Activated naive CD4-positive, alpha-beta T cell treated with anti-CD3 and anti-CD28 coated beads for 36 hours (primary cell): Measurements from ENCODE around the gene FOXJ3. TPM values are rescaled to one million over a fixed set of nuclear protein-coding genes. Genes with fewer than 3 reads are reported as not detected.

Experiments
- CTCF ChIA-PET: fragments of 350-600 bp; sonication (Branson Sonifier 250); formaldehyde crosslinking; loops from one replicate; lab custom pipeline; 2021; ENCODE audit warnings: antibody characterized with exemption; lab: Charles Lee
- DNase-seq: peaks from one replicate; pipeline ENCODE4 v3.0.0-alpha.2; 2020
- H3K27ac Mint-ChIP-seq: one replicate; pipeline ENCODE4 v1.8.0; 2021; ENCODE audit warnings: mild to moderate bottlenecking, mixed read lengths
- H3K27me3 Mint-ChIP-seq: one replicate; pipeline ENCODE4 v1.8.0; 2021; ENCODE audit warnings: low read depth, mixed read lengths
- H3K36me3 Mint-ChIP-seq: one replicate; pipeline ENCODE4 v1.8.0; 2021; ENCODE audit warnings: low read depth, mixed read lengths
- H3K4me1 Mint-ChIP-seq: one replicate; pipeline ENCODE4 v1.8.0; 2021; ENCODE audit warnings: low read depth, mixed read lengths
- H3K4me3 Mint-ChIP-seq: one replicate; pipeline ENCODE4 v1.8.0; 2021; ENCODE audit warnings: mild to moderate bottlenecking, moderate library complexity, mixed read lengths
- H3K9me3 Mint-ChIP-seq: one replicate; pipeline ENCODE4 v1.8.0; 2021; ENCODE audit warnings: mixed read lengths
- intact Hi-C: fragments of 100-400 bp; cut with micrococcal nuclease; formaldehyde crosslinking; loops from one replicate; pipeline ENCODE4 v1.15.1; 2023
- total RNA-seq, 2 experiments: library from RNA; stranded (reverse); gene quantifications; one replicate each; pipeline ENCODE4 v1.2.3, GENCODE V29; 2021

FOXJ3 gene
- total RNA-seq, 2 experiments from 2014 or later, result 35.6 to 37.2 TPM

- DNase-seq, result no peak
- Mint-ChIP-seq H3K4me1 (no peaks in the 10 kb centered on the region), H3K36me3 (no peaks in the 10 kb centered on the region), H3K4me3 (no peak overlapping the region), H3K9me3 (no peaks in the 10 kb centered on the region), H3K27me3 (no peaks in the 10 kb centered on the region), H3K27ac (no peak overlapping the region)
- CTCF ChIA-PET, result interaction anchor here (0.6 to 1.8 kb wide), 10 partner anchors 10 to 555 kb away, joined by 3 to 6 read pairs (median 3); partner anchors contain the start of gene GUCA2A
- intact Hi-C loops, result no loop called here
Measured at GRCh38 chr1:42175314-42176054, 159.6 kb downstream of the FOXJ3 start.

GRCh38 chr1:42173961-42174735 lies 160.9 kb downstream of the FOXJ3 start:
- intact Hi-C loops, result loop anchor here (1.0 to 2.0 kb wide), 5 partner anchors 27 to 657 kb away; no protein-coding TSS in a partner anchor
- Mint-ChIP-seq H3K9me3 (no peaks in the 10 kb centered on the region), H3K27ac (no peak overlapping the region), H3K4me1 (no peaks in the 10 kb centered on the region), H3K27me3 (no peaks in the 10 kb centered on the region), H3K36me3 (no peaks in the 10 kb centered on the region), H3K4me3 (no peak overlapping the region)
- no peak for DNase-seq
- CTCF ChIA-PET, result interaction anchor here (0.5 to 3.3 kb wide), 58 partner anchors 7 to 691 kb away, joined by 3 to 23 read pairs (median 4); partner anchors contain the start of genes CCDC30 and GUCA2A

GRCh38 chr1:42173155-42173933 lies 161.7 kb downstream of the FOXJ3 start:
- Mint-ChIP-seq H3K9me3 (no peaks in the 10 kb centered on the region), H3K27me3 (no peaks in the 10 kb centered on the region), H3K4me1 (no peaks in the 10 kb centered on the region), H3K4me3 (no peak overlapping the region), H3K27ac (no peak overlapping the region), H3K36me3 (no peaks in the 10 kb centered on the region)
- peak; percentile 76 for DNase-seq
- intact Hi-C loops, result loop anchor here (1.0 to 2.0 kb wide), 5 partner anchors 27 to 657 kb away; no protein-coding TSS in a partner anchor
- CTCF ChIA-PET, result interaction anchor here (0.5 to 3.3 kb wide), 52 partner anchors 8 to 690 kb away, joined by 3 to 23 read pairs (median 4); partner anchors contain the start of genes CCDC30, GUCA2A and PPCS

GRCh38 chr1:42172381-42173133 lies 162.5 kb downstream of the FOXJ3 start:
- H3K36me3 Mint-ChIP-seq, result no peaks in the 10 kb centered on the region
- no peaks in the 10 kb centered on the region for H3K9me3 Mint-ChIP-seq
- no peaks in the 10 kb centered on the region for H3K4me1 Mint-ChIP-seq
- CTCF ChIA-PET, result interaction anchor here (0.9 to 3.3 kb wide), 25 partner anchors 9 to 599 kb away, joined by 3 to 23 read pairs (median 4); partner anchors contain the start of genes GUCA2A and PPCS
- intact Hi-C loops, result loop anchor here (1.0 to 2.0 kb wide), 5 partner anchors 26 to 656 kb away; no protein-coding TSS in a partner anchor
- DNase-seq, result no peak
- no peaks in the 10 kb centered on the region for H3K27me3 Mint-ChIP-seq
- no peak overlapping the region for H3K4me3 Mint-ChIP-seq
- no peak overlapping the region for H3K27ac Mint-ChIP-seq

- Mint-ChIP-seq H3K9me3 (no peaks in the 10 kb centered on the region), H3K27me3 (no peaks in the 10 kb centered on the region), H3K4me1 (no peaks in the 10 kb centered on the region), H3K4me3 (no peak overlapping the region), H3K27ac (no peak overlapping the region), H3K36me3 (no peaks in the 10 kb centered on the region)
- CTCF ChIA-PET, result interaction anchor here (0.9 to 3.3 kb wide), 3 partner anchors 12 to 598 kb away, joined by 4 to 23 read pairs (median 12); no protein-coding TSS in a partner anchor
- intact Hi-C loops, result loop anchor here (2.0 kb wide), 2 partner anchors 25 to 655 kb away; no protein-coding TSS in a partner anchor
- DNase-seq, result no peak
Measured at GRCh38 chr1:42171679-42172266, 163.3 kb downstream of the FOXJ3 start.

GRCh38 chr1:42170779-42171621 lies 164.0 kb downstream of the FOXJ3 start:
- Mint-ChIP-seq H3K27ac (no peak overlapping the region), H3K27me3 (no peaks in the 10 kb centered on the region), H3K9me3 (no peaks in the 10 kb centered on the region), H3K4me3 (no peak overlapping the region), H3K36me3 (no peaks in the 10 kb centered on the region), H3K4me1 (no peaks in the 10 kb centered on the region)
- intact Hi-C loops, result no loop called here
- DNase-seq, result no peak
- CTCF ChIA-PET, result interaction anchor here (0.9 to 3.3 kb wide), 2 partner anchors 12 to 21 kb away, joined by 4 to 23 read pairs; no protein-coding TSS in a partner anchor

- Mint-ChIP-seq H3K27me3 (no peaks in the 10 kb centered on the region), H3K27ac (no peak overlapping the region), H3K36me3 (no peaks in the 10 kb centered on the region), H3K4me1 (no peaks in the 10 kb centered on the region), H3K4me3 (no peak overlapping the region), H3K9me3 (no peaks in the 10 kb centered on the region)
- CTCF ChIA-PET, result no interaction called here
- intact Hi-C loops, result no loop called here
- no peak for DNase-seq
Measured at GRCh38 chr1:42168763-42169162, 166.3 kb downstream of the FOXJ3 start.

GRCh38 chr1:42168391-42168670 lies 166.7 kb downstream of the FOXJ3 start:
- Mint-ChIP-seq H3K27me3 (no peaks in the 10 kb centered on the region), H3K9me3 (no peaks in the 10 kb centered on the region), H3K27ac (no peak overlapping the region), H3K4me3 (no peak overlapping the region), H3K4me1 (no peaks in the 10 kb centered on the region), H3K36me3 (no peaks in the 10 kb centered on the region)
- CTCF ChIA-PET, result no interaction called here
- no peak for DNase-seq
- intact Hi-C loops, result no loop called here

GRCh38 chr1:42167611-42168390 lies 167.2 kb downstream of the FOXJ3 start:
- no peaks in the 10 kb centered on the region for H3K36me3 Mint-ChIP-seq
- DNase-seq, result no peak
- CTCF ChIA-PET, result no interaction called here
- H3K4me1 Mint-ChIP-seq, result no peaks in the 10 kb centered on the region
- no peaks in the 10 kb centered on the region for H3K27me3 Mint-ChIP-seq
- no peak overlapping the region for H3K27ac Mint-ChIP-seq
- no peak overlapping the region for H3K4me3 Mint-ChIP-seq
- intact Hi-C loops, result no loop called here
- no peaks in the 10 kb centered on the region for H3K9me3 Mint-ChIP-seq
